Neural progenitor cell (in vitro differentiated cells): ENCODE measurements around the gene ATP6V0D1. TPM values are rescaled to one million over a fixed set of nuclear protein-coding genes. Genes with fewer than 3 reads are reported as not detected.

Experiments
- DNase-seq: peaks from one replicate; pipeline ENCODE4 v3.0.0-alpha.2; 2016; ENCODE audit warnings: low spot score
- H2AFZ ChIP-seq: fragments of 200-600 bp; sonication (generic); replicated peaks from 2 replicates; pipeline ENCODE4 v1.6.1; 2016; ENCODE audit warnings: antibody characterized with exemption
- H3F3A ChIP-seq: fragments of 200-600 bp; sonication (generic); 2 replicates; pipeline ENCODE4 v1.6.1; 2016; ENCODE audit warnings: antibody characterized with exemption, low read depth
- H3K27ac ChIP-seq: fragments of 200-600 bp; sonication (generic); 2 replicates; pipeline ENCODE4 v1.5.1; 2016; ENCODE audit warnings: mild to moderate bottlenecking
- H3K27me3 ChIP-seq: fragments of 200-600 bp; sonication (generic); 2 replicates; pipeline ENCODE4 v1.6.1; 2016; ENCODE audit warnings: mild to moderate bottlenecking, moderate library complexity
- H3K36me3 ChIP-seq: fragments of 200-600 bp; sonication (generic); 2 replicates; pipeline ENCODE4 v1.5.1; 2016
- H3K4me1 ChIP-seq: fragments of 200-600 bp; sonication (generic); 2 replicates; pipeline ENCODE4 v1.6.1; 2016; ENCODE audit warnings: mixed run types
- H3K4me2 ChIP-seq: fragments of 200-600 bp; sonication (generic); 2 replicates; pipeline ENCODE4 v1.6.1; 2016
- H3K4me3 ChIP-seq: fragments of 200-600 bp; sonication (generic); 2 replicates; pipeline ENCODE4 v1.5.1; 2016
- H3K79me2 ChIP-seq: fragments of 200-600 bp; sonication (generic); 2 replicates; pipeline ENCODE4 v1.6.1; 2016; ENCODE audit warnings: low read depth
- H3K9ac ChIP-seq: fragments of 200-600 bp; sonication (generic); 2 replicates; pipeline ENCODE4 v1.6.1; 2016
- H3K9me3 ChIP-seq: fragments of 200-600 bp; sonication (generic); 2 replicates; pipeline ENCODE4 v1.5.1; 2016; ENCODE audit warnings: low read depth
- H4K20me1 ChIP-seq: fragments of 200-600 bp; sonication (generic); 2 replicates; pipeline ENCODE4 v1.6.1; 2016; ENCODE audit warnings: low read depth
- H3K27ac Mint-ChIP-seq: 3 replicates; pipeline ENCODE4 v1.8.0; 2021; ENCODE audit warnings: mixed read lengths
- H3K27me3 Mint-ChIP-seq: 2 replicates; pipeline ENCODE4 v1.8.0; 2022; ENCODE audit warnings: low read depth, mild to moderate bottlenecking, inconsistent platforms, moderate library complexity, mixed read lengths; ENCODE audit not compliant: insufficient read depth
- H3K36me3 Mint-ChIP-seq: 3 replicates; pipeline ENCODE4 v1.8.0; 2021; ENCODE audit warnings: mixed read lengths
- H3K4me1 Mint-ChIP-seq: 3 replicates; pipeline ENCODE4 v1.8.0; 2021; ENCODE audit warnings: mixed read lengths
- H3K4me3 Mint-ChIP-seq: 3 replicates; pipeline ENCODE4 v1.8.0; 2021; ENCODE audit warnings: mild to moderate bottlenecking, moderate library complexity, mixed read lengths
- H3K9me3 Mint-ChIP-seq: 3 replicates; pipeline ENCODE4 v1.8.0; 2020; ENCODE audit warnings: mixed read lengths
- CTCF ChIP-seq: fragments of 200-600 bp; sonication (generic); IDR thresholded peaks from 2 replicates; pipeline ENCODE4 v1.5.1; 2017; ENCODE audit warnings: antibody characterized with exemption, mild to moderate bottlenecking
- EZH2 ChIP-seq: fragments of 200-600 bp; sonication (generic); IDR thresholded peaks from 2 replicates; pipeline ENCODE4 v1.6.1; 2017; ENCODE audit warnings: antibody characterized with exemption, mild to moderate bottlenecking, moderate library complexity
- EZH2phosphoT487 ChIP-seq: fragments of 200-600 bp; sonication (generic); IDR thresholded peaks from 2 replicates; pipeline ENCODE4 v1.6.1; 2017; ENCODE audit warnings: antibody characterized with exemption
- total RNA-seq: library from RNA; depleted of rRNA; stranded (reverse); fragments of >200 nt; gene quantifications from 2 replicates; pipeline ENCODE4 v1.2.3, GENCODE V29; 2015; ENCODE audit warnings: low replicate concordance

ATP6V0D1 gene
- total RNA-seq, 1 donor from 2014 or later, result 29.7 TPM

GRCh38 chr16:67466581-67466980 is 14.4 kb downstream of the ATP6V0D1 start:
- Mint-ChIP-seq H3K4me3 (no peak overlapping the region), H3K9me3 (no peaks in the 10 kb centered on the region), H3K36me3 (no peaks in the 10 kb centered on the region), H3K27me3 (peaks cover 2% of the 10 kb centered on the region), H3K4me1 (peaks cover 10% of the 10 kb centered on the region), H3K27ac (no peak overlapping the region)
- peaks cover 30% of the 10 kb centered on the region for H4K20me1 ChIP-seq
- H3K79me2 ChIP-seq, result peaks cover 14% of the 10 kb centered on the region
- no peak for TF ChIP-seq EZH2
- no peak for TF ChIP-seq EZH2phosphoT487
- no peak for TF ChIP-seq CTCF
- DNase-seq, result no peak
- no peaks in the 10 kb centered on the region for H3F3A ChIP-seq
- no peak overlapping the region for H3K4me2 ChIP-seq
- H3K27me3 ChIP-seq, result no peaks in the 10 kb centered on the region
- no peak overlapping the region for H3K4me3 ChIP-seq
- no peak overlapping the region for H2AFZ ChIP-seq
- no peaks in the 10 kb centered on the region for H3K4me1 ChIP-seq
- H3K9me3 ChIP-seq, result no peaks in the 10 kb centered on the region
- H3K27ac ChIP-seq, result no peak overlapping the region
- H3K36me3 ChIP-seq, result no peaks in the 10 kb centered on the region
- no peak overlapping the region for H3K9ac ChIP-seq

GRCh38 chr16:67464565-67464964 is 16.4 kb downstream of the ATP6V0D1 start:
- H3K27ac ChIP-seq, result no peak overlapping the region
- H4K20me1 ChIP-seq, result peaks cover 33% of the 10 kb centered on the region
- no peak for DNase-seq
- no peaks in the 10 kb centered on the region for H3K27me3 ChIP-seq
- Mint-ChIP-seq H3K27ac (no peak overlapping the region), H3K4me1 (peaks cover 13% of the 10 kb centered on the region), H3K27me3 (no peaks in the 10 kb centered on the region), H3K9me3 (no peaks in the 10 kb centered on the region), H3K4me3 (no peak overlapping the region), H3K36me3 (no peaks in the 10 kb centered on the region)
- H3K36me3 ChIP-seq, result no peaks in the 10 kb centered on the region
- H3K4me3 ChIP-seq, result no peak overlapping the region
- H3K4me2 ChIP-seq, result no peak overlapping the region
- H2AFZ ChIP-seq, result no peak overlapping the region
- H3F3A ChIP-seq, result no peaks in the 10 kb centered on the region
- no peaks in the 10 kb centered on the region for H3K4me1 ChIP-seq
- TF ChIP-seq CTCF (no peak), EZH2 (no peak), EZH2phosphoT487 (no peak)
- peaks cover 9% of the 10 kb centered on the region for H3K79me2 ChIP-seq
- H3K9me3 ChIP-seq, result no peaks in the 10 kb centered on the region
- H3K9ac ChIP-seq, result no peak overlapping the region

- no peak overlapping the region for H2AFZ ChIP-seq
- no peak overlapping the region for H3K4me2 ChIP-seq
- no peaks in the 10 kb centered on the region for H3K36me3 ChIP-seq
- Mint-ChIP-seq H3K4me1 (peaks cover 16% of the 10 kb centered on the region), H3K4me3 (no peak overlapping the region), H3K9me3 (no peaks in the 10 kb centered on the region), H3K27me3 (peaks cover 2% of the 10 kb centered on the region), H3K27ac (no peak overlapping the region), H3K36me3 (no peaks in the 10 kb centered on the region)
- peaks cover 40% of the 10 kb centered on the region for H4K20me1 ChIP-seq
- no peak for TF ChIP-seq CTCF
- no peak for TF ChIP-seq EZH2
- TF ChIP-seq EZH2phosphoT487, result no peak
- peaks cover 6% of the 10 kb centered on the region for H3K79me2 ChIP-seq
- H3F3A ChIP-seq, result no peaks in the 10 kb centered on the region
- no peaks in the 10 kb centered on the region for H3K4me1 ChIP-seq
- no peaks in the 10 kb centered on the region for H3K27me3 ChIP-seq
- H3K9me3 ChIP-seq, result no peaks in the 10 kb centered on the region
- no peak overlapping the region for H3K9ac ChIP-seq
- H3K27ac ChIP-seq, result no peak overlapping the region
- DNase-seq, result no peak
- H3K4me3 ChIP-seq, result no peak overlapping the region
Observed at GRCh38 chr16:67463691-67464090, 17.3 kb downstream of the ATP6V0D1 start.
